NCI-H2171 (cell line): ENCODE measurements around the gene FABP3.

ENCODE experiments used
- DNase-seq: peaks from one replicate; lab custom pipeline; 2025; lab: John Stamatoyannopoulos, UW

FABP3 gene

DNA sequence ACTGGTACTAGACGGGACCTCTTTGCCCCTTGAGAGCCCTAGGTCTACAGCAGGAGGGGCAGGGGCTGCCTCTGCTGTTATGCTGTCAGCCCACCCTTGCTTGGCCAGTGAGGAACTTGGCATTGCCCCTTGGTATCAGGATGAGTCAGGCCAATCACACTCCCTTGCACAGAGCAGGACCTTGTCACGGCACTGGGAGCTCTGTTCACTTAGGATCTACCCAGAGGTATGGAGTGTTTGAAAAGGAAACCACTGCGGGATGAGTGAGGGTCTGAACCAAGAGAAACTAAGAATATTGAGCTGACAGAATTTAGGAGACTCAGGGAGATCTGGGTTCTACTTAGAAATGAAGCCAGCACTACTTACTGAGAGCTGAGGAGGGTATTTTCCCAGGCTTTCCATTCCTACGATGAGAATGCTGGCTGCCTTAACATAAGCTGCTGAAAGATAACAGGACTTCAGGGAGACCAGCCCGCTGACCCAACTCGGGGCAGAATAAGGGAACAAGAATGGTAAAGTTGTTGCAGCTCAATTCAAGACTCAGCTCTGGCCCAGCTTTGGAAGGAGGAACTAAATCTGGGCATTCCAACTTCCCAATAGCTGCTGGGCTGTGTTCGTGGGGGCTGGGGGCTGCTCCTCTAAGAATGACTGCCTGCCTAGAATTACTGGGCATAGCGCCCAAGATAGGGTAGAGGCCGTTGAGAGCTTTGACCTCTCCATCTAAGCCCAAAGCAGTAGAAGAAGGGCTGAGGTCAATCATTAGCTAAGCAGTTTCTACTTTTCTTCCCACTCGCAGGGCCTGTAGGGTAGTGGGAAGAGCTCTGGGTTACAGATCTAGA lies 1.5 kb downstream of the FABP3 start:
- DNase-seq = no peak

DNA sequence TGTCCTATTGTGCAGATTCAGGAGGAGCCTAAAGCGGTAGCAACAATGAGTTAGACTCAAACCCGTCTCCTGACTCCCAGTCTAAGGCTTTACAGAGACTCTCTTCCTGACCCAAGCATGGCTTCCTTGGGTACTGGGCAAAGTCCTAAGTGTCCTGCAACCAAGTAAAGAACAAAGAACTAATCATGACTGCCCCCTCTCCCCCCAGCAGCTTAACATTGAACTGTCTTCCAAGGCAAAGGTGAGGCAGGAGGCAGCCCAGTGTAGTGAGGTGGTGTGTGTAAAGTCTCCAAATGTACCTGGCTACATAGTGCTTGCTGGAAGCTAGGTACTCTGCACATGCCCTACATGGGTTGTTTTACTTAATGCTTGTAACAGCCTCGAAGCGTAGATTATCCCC lies 2.3 kb downstream of the FABP3 start:
- no peak for DNase-seq

DNA sequence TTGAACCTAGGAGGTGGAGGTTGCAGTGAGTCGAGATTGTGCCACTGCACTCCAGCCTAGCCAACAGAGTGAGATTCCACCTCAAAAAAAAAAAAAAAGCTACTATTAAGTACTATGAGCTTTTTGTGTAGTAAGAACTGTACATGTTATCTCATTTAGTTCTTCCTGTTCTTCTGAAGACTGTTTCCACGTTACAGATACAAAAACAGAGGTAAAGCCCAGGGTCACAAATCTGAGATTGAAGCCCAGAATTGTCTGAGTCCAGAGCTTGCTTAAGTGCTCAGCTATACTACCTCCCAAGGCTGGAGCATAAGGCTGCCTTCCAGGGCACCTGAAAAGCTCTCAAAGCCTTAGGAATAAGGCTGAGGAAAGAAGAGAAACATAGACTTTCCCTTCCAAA lies 2.9 kb downstream of the FABP3 start:
- no peak for DNase-seq

DNA sequence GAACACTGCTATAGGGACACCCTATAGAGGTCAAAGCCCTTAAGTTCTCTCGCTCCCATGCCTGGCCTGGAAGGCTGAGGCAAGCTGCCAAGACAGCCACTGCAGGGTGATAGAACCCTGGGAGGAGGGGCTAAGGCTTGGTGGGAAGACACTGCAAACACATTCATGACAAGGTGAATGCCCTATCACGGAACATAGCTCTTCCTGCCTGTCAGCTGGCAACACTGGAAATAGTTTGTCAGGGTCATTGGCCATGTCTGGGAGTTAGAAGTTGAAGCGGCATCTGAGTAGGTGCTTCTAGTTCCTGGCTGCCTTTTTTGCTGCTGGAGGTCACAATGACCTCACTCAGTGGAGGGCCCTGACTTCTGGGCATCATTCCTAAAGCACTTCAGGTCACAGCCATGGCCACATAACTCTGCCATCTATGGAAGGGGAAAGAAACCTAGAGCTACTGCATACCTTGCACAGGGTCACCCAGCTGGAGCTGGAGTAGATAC lies 4.2 kb downstream of the FABP3 start:
- no peak for DNase-seq

DNA sequence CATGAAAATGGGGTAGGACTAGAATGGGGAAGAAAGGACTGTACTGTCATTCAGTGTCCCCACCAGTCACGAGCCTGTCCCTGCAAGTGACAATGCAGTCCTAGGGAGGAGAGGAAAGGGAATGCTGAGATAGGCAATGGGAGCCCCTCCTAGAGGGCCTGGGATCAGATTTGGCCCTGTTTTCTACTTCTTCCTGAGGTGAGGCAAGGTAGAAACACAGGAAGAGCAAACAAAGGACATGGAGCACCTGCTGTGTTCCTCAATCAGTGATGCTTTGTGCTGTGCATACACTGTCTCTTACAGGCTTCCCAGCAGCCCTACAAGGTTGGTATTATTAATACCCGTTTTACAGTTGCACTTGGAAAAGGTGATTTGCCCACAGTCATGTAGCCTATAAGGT lies 6.1 kb downstream of the FABP3 start:
- DNase-seq = no peak

DNA sequence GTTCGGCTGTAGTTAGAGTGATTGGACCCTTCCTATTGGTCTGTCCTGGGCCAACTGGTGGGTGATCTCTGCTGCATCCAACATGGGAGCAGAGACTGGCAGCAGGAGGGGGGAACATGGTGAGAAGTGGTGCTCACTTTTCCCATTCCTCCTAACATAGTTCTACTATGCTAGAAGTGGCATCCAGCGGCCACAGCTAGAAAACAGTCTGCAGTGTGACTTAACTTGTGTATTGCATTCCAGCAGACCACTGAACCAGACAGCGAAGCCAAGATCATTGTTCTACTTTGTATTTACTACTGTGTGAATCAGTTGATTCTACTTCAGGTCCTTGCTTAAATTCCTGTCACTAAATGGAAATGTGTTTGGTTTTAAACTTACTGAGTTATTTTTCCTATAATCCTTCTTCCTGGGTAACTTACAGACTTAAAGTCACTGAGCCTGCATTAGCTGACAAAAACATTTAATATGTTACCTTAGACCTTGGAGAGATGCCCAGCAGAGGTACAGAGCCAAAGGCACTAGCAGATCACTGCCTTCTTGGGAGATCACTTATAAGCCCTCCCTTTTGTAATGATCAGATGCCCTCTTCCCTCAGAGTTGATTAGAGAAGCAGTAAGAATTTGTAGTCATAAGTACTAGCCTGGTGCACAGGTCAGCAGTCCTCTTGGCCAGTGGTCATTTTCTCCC lies 8.2 kb downstream of the FABP3 start:
- no peak for DNase-seq

DNA sequence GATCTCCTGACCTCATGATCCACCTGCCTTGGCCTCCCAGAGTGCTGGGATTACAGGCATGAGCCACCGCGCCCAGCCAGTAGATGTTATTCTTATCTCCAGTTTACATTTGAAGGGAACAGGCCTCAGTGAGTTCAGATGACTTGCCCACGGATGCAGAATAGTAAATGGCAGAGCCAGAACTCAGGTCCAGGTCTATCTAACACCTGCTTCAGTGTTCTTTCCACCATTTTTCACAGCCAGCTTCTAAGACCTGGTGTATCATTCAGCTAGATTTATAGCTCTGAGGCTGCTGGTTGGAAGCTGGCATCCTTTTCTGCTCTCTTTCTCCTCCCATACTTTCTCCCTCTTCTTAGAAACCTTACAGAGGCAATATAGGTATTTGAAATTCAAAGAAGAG lies 10.8 kb downstream of the FABP3 start:
- no peak for DNase-seq

DNA sequence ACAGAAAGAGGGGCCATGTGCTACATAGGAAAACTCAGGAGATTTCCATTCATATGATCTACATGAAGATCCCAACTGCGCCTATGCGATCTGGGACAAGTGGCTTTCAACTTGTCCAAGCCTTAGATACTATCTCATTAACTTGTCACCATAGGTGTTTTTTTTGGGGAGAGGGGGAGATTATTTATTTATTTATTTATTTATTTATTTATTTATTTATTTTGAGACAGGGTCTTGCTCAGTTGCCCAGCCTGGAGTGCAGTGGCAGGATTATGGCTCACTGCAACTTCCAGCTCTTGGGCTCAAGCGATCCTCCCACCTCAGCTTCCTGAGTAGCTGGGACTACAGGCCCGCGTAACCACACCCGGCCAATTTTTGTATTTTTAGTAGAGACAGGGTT lies 11.3 kb downstream of the FABP3 start:
- DNase-seq = no peak

DNA sequence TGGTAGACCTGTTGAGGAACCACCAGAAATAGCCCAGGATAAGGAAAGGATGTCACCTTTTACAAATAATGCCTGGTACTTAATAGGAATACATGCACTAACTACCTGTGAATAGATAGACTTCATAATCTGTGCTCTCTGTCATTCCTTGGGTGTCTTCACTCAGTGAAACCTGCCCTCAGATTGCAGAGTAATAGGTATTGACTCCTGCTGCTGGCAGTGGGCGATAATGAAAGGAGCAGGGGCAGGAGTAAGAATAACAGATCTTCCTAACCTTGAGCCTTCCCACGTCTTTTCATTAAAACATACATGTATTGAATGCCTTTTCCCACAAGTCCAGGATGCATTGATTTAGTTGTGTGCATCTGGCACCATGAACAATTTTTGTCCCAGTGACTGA lies 16.4 kb downstream of the FABP3 start:
- DNase-seq = no peak

DNA sequence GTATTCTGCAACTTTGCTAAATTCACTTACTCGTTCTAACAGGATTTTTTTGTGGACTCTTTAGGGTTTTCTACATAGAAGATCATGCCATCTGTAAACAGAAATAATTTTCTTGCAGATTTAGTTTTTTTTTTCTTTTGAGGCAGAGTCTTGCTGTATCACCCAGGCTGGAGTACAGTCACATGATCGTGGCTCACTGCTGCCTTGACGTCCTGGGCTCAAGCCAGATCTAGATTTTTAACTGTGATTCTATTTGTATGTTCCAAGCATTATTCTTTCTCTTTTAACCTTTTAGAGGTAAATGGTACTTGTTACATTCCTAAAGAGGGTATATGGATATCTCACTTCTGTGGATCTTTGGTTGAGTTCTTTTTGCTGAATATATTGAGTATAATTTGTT lies 18.6 kb downstream of the FABP3 start:
- no peak for DNase-seq

DNA sequence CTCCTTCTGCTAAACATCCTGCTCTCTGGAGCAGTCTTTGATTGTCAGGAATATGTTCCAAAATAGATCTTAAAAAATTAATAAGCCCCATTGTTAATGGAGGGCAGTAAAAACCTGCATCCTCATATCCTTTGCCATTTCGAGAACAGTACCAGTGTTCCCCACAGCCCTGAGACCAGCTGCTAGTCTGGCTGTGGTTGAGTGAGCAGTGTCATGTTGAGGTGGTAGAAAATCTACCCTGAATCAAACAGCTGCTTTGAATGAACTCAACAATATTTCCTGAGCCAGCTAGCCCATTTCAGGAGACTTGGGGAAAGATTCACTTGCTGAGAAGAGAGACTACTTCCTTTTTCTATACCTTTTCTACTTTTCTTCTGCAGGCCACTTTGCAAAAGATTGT lies 24.4 kb downstream of the FABP3 start:
- no peak for DNase-seq

DNA sequence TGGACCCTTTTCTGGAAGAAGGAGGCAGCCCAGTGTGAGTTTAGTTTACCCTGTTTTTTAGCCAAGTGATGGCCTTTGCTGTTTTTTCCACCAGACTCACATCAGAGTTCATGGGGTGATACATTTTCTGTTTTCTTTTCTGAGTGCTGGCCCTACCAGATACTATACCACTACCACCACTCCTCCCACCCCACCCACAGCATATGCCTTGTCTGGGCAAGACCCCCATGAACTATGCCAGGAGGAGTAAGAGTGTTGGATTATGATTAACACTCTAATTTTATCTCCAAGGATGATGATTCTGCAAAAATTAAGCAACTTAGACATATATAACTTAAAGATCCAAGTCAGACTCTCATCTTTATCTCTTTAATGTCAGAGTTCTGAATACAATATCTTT lies 26.1 kb downstream of the FABP3 start:
- DNase-seq = no peak

DNA sequence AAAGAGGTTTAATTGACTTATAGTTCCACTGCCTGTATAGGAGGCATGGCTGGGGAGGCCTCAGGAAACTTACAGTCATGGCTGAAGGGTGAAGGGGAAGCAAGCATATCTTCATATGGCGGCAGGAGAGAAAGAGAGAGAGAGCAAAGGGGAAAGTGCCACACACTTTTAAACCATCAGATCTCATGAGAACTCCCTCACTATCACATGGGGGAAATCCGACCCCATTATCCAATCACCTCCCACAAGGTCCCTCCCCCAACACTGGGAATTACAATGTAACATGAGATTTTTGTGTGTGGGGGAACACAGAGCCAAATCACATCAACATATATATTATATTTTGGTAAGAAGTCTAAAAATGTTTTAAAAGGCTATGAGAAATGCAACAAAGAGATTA lies 27.2 kb downstream of the FABP3 start:
- DNase-seq = no peak

DNA sequence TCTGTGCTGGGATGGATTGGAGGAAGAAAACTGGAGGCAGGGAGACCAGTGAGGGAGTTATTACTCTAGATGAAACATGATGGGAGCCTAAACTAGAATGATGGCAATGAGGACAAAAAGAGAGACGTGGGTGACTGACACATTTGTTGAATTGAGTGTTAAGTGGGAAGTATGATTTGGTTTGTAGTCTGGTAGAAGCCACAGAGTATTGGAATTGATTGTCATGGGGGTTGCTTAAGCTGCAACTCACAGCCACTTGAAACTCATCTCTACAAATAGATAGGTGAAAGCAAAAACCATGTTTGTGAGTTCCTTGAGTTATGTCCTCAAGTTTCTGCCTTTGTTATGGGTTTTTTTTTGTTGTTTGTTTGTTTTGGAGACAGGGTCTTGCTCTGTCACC lies 28.4 kb downstream of the FABP3 start:
- no peak for DNase-seq

DNA sequence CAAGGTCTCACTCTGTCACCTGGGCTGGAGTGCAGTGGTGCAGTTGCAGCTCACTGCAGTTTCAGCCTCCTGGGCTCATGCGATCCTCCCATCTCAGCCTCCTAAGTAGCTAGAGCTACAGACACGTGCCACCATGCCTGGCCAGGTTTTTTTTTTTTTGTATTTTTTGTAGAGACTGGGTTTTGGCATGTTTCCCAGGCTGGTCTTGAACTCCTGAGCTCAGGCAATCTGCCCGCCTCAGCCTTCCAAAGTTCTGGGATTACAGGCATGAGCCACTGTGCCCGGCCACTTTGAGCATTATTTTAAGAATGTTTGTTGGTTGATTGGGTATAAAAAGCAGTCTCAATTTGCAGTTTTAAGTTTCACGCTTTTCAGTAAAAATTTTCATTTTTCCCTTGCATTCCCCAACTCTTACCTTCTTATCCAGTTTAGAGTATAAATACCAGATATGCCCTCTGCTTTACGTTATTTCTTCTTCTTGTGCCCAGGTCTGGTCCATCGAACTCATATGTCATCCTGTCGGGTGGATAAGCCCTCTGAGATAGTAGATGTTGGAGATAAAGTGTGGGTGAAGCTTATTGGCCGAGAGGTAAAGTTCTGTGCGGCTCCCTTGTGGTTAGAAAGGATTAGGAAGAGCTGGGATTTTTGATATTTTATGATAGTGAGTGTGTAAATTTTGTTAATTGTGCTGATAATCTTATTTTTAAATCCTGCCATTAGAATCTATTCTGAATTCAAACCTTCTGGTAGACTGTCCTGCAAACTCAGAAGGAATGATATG lies 36.0 kb downstream of the FABP3 start:
- no peak for DNase-seq

DNA sequence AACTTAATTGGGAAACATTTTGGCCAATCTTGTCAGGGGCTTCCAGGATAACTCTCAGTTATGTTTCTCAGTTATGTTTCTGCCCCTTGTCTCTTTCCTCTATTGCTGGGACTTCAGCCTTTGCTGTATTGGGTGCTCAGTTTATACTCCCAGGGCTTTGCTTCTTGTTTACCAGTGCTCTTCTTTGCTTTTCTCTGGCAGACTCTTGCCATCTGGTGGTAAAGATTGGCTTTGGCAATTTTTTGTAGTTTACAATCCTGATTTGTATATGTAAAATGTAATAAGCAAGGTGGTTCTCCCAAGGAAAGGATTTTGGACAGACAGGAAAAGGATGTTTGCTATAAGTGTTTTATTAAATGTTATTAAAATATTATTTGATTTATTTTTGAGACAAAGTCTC lies 37.9 kb downstream of the FABP3 start:
- DNase-seq = peak; percentile 29

DNA sequence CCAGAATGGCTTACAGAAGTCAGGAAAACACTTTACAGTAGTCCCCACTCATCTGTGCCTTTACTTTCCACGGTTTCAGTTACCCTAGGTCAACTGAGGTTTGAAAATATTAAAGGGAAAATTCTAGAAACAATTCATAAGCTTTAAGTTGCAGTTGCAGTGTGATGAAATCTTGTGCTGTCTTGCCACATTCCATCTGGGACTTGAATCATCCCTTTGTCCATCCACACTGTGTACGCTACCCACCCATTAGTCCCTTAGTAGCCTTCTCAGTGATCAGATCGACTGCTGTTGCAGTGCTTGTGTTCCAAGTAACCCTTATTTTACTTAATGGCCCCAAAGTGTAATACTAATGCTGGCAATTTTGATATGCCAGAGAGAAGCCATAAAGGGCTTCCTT lies 45.5 kb downstream of the FABP3 start:
- DNase-seq = no peak

DNA sequence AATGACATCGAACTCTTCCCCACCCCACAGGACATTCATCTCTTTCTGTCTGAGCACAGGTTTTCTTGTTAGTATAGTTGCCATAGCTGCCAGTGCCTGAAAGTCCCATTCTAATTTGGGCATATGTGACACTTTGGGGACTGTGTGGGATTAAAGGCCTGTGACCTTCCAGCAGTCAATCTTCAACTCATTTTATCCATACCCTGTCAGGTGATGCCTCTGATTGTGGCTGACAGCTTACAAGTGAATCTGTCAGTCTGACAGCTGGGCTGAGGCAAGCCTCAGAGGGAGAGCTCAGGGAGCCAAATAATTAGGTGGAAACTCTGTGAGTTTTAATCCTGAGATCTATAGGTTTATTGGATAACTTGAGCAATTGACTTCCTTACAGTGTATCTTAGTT lies 46.4 kb downstream of the FABP3 start:
- DNase-seq = no peak

DNA sequence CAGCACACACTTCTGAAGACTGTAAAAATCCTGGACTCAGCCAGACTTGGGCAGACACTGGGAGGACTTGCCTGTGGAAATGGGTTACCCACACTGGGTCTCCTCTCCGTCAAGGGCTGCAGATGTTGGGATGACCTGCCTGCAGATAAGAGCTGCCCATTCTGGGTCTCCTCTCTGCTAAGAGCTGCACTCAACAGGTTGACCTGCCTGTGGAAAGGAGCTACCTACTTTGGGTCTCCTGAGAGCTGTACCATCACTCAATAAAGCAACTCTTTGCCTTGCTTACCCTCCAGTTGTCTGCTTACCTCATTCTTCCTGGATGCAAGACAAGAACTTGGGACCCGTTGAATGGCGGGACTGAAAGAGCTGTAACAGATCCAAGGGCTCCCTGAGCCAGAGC lies 47.9 kb downstream of the FABP3 start:
- DNase-seq = no peak

DNA sequence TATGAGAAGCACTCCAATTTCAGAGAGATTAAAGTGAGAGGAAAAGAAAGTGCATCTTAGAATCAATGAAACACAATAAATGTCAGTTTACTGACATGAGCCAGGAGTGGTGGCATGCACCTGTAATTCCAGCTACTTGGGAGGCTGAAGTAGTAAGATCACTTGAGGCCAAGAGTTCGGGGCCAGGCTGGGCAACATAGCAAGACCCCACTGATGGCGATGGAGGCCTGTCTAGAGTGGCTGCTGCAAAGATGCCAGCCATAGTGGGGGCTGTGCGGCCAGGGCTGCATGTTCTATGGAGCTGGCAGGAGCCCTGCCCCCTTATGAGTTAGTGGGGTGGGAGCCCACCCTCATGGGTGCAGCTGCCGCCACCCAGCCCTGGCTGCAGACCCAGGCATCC lies 48.8 kb downstream of the FABP3 start:
- DNase-seq = no peak

DNA sequence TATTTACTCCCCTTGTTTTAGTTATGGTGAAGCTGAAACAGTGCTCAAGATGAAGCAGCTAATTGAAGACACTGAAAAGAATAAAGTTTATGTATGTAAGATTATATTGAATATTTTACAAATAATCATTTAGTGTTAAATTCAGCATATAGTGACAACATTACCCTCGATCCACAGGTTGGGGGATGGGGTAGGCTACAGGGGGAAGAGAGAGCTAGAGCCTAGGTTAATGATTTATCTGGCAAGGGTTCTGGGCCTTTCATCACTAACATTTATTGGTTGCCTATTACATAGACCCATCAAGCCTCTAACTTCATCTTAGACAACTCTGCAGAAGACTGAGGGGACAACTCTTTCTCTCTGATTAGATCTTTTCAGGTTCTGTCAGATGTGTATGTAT lies 54.7 kb downstream of the FABP3 start:
- no peak for DNase-seq

DNA sequence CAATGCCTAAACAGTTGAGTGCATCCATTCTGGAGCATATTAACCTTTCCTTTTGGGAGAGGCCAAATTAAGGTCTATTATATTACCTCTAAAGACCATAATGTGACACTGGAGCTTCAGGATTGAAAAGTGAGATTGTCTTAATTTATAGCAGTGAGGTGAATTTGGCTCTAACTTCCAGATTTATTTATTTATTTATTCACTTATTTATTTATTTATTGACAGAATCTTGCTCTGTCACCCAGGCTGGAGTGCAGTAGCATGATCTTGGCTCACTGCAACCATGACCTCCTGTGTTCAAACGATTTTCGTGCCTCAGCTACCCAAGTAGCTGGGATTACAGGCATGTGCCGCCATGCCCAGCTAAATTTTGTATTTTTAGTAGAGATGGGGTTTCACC lies 57.0 kb downstream of the FABP3 start:
- DNase-seq = no peak
